Activated CD8-positive, alpha-beta memory T cell treated with anti-CD3 and anti-CD28 coated beads for 48 hours (primary cell): ENCODE measurements around the gene PCBD1.

Source experiments
- DNase-seq, 3 experiments: peaks; one replicate each; pipeline ENCODE4 v3.0.0-alpha.2; 2020; ENCODE audit warnings: low read depth in 2 of 3, low spot score in 2 of 3

Gene PCBD1

DNA sequence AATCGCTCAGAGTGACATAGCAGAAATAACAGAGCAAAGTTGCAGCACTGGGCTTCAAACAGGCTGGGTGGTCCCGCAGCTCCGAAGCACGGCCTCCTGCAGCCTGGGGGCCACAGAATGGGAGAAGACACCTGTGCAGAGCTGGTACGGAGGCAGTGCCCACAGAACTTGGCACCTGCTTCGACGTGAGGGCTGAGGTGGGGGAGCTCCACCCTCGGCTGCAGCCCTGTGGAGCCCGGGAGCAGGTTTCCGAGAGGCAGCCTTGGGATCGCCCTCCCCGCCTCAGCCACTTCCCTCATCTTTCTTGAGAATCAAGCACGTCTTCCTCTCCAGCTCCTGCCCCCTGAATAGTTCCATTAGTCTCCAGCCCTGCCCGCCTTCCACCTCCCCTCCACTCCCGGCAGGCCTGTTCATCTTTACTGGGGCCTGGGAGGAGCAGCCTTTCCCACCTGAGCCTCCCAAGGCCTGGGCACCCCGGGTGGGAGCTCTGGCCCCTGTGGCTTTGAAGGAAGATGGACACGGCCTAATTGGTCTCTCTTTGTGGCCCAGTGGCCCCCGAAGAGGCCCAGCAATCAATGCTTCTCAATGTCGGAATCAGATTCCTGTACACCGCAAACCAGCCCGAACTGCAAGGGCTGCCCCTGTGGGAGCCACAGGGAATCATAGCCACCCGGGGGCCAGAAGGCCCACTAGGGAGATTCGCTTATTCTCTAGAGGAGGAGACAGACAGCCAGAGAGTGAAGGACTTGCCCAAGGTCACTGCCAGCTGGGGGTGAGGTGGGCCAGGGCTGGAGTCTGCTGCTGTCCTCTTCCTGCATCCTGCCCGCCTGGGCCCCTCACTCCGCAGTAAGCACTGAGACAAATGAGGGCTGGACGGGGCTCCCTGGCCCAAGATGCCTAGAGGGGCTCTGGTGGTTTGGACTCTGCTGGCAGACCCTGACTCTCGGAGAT lies 17.0 kb upstream of the PCBD1 start:
- DNase-seq = no peak

DNA sequence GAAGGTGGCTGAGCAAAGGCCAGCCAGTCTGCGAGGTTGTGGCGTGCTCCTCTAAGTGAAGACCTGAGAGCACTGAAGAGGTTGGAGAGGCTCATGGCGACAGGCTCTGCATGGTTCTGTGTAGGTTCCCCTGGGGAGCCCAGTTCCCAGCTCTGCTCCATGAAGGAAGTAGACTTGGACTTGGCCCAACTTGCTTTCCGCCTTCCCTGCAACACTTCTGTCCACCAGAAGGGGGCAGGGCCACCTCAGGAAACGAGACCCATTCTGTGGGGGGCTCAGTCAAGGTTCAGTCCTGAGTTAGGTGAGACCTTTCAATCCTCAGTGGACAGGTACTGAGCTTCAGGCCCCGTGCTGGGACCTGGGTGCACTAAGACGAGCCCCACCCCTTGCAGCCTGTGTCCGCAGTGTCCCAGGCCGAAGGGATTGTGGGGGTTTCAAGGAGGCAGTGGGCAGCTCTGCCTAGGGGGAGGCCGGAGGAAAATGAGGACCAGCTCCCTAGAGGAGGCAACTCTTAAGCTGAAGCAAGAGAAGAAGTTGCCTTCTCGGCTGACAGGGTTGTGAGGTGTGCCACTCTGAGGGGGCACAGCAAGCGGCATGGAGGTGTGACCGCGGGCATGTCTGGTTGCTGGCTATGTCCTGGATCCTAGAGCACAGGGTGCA lies 15.0 kb upstream of the PCBD1 start:
- DNase-seq = peak in 1 of 3 experiments; percentile 27

DNA sequence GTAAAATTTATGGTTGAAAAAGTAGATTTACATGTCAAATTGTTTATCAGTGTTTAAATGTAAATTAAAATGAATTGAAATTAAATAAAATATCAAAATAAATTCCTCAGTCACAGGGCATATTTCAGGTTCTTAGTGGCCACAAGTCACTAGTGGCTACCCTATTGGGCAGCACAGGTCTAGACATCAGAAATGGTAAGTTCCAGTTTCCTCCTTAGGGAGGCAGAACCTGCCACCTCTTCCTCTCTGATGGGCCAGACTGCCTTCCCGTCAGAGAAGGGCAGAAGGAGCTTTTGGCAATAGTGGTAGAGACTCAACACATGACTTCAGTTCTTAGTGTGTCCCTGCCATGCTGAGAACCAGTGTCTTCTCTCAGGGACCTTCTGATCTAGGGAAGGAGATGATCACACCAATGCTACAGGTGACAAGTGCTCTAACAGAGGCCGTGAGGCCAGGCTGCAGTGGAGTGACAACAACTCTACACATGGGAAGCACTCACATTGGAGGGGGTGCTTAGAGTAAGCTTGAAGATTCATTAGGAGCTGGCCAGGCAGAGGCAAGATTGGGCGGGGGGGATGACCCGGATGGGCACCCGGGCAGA lies 14.4 kb upstream of the PCBD1 start:
- no peak for DNase-seq

DNA sequence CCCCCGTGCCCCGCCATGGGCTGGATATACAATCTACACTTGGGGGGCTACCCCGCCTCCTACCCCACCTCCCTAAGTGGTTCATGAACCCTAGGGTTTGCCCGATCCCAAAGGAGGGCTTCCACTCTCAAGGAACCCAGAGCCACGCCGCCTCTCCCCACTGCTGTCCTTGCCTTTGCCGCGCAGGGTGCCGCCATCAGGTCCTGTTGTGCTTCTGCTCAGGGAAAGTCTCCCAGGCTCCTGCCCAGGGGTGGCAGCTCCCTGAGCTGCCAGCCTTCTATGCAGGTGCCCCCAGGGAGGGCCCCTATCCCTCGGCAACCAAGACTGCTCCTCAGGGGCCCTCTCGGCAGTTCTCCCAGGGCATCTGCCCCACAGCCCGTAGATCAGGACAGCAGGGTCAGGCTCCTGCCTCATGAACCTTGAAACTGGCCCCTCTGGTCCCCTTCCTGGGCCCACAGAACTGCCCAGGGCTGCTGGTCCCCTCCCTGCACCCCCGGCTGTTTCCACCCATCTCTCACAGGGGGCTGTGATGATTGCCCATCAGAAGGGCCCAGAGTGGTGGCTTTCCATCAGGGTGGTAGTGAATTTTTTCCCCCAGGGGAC lies 13.0 kb upstream of the PCBD1 start:
- DNase-seq = no peak

DNA sequence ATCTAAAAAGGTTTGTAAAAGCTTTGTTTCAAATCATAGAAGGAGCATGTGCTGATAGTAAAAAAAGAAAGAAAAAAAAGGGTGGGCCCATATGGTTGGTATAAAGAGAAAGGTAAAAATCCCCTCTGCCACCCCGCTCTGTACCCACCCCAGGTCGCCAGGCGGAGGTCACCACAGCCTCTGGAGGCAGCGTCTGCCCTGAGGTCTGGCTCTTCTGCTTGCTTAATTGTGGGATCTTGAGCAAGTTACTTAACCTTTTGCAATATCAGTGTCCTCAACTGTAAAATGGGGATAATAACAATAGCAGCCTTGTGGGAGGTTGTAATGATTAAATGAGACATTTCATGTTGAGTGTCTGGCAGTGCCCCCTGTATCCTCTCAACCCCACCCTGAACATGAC lies 10.7 kb upstream of the PCBD1 start:
- DNase-seq = no peak

DNA sequence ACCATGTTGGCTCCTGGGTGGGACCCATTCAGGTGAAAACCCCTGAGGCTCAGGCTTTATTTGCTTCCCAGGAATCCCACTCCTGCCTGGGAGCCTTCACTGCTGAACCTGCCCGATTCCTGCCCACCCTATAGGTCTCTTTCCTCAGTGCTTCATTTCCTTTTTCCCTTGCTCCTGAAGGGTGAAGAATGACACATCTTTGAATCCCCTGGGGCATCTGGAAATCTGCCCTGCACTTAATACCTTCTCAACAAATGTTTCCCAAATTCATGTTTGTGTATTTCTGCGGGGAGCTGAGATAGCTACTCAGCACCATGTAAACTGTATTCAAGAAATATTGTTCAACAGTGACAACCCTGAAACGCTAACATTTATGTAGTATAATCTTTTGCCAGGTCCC lies 10.3 kb upstream of the PCBD1 start:
- DNase-seq = no peak

DNA sequence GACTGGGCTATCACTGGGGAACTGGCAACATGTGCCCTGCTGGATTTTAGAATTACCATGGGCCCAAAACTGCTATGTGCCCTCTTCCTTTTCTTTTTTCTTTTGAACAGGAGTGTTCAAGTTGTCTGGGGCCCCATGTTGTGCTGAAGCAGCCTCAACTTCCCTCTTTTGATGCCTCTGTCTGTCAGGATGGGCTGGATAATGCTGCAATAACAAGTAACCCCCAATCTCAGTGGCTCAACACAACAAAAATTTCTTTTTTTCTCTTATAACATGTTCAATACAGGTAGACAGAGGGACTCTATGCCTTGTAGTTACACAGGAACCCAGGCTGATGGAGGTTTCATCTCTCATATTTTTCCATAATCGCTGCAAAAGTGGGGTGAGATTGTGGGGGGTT lies 8.2 kb upstream of the PCBD1 start:
- no peak for DNase-seq

DNA sequence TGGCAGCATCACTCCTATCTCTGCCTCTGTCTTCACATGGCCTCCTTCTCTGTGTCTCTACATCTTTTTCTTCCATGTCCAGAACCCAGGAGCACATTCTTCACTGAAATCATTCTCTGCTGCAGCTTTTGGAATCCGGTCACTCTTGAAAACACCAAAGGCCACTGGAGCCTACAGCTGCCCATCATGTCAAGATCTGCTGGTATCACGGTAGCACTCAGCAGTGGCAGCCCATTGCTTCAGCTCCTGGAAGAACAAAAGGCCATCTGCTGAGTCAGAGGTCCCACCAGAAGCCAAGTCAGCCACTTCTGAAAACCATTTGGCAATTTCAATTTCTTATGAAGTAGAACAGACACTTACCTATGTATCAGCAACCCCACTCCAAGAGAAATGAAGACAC lies 6.1 kb upstream of the PCBD1 start:
- DNase-seq = no peak

DNA sequence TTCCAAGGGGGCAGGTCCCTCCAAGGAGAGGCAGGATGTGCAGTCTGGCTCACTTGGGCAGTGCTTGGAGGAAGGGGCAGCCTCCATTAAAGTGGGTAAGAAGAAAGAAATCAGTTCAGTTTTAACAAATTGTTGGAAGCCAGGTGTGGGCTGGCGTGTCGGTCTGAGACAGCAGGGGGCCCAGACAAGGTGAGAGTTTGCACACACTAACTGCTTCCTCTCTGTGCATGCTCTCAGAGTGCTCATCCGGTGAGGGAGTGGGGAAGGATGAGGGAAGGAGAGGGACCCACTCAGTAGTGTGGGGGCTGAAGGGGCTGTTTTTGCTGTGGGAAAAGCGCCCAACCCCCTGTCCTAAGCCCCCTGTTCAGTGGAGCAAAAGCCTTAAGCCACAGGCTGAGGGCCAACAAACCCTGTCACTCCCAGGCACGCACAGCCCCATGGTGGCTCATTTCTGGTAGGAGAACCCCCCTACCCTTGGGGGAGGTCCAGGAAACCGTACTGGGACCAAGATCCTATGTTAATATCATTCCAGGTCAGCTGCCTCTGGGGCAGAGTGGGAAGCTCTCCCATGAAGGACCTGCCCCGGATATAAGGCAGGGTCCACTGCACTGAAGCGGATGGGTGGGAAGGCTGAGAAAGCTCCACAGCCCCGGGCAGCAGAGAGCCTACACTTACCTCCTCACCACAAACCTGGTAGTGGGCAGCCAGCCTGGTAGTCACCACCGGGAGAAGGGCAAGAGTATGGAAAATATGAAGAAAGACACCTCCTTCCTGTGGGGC lies 5.1 kb upstream of the PCBD1 start:
- no peak for DNase-seq

DNA sequence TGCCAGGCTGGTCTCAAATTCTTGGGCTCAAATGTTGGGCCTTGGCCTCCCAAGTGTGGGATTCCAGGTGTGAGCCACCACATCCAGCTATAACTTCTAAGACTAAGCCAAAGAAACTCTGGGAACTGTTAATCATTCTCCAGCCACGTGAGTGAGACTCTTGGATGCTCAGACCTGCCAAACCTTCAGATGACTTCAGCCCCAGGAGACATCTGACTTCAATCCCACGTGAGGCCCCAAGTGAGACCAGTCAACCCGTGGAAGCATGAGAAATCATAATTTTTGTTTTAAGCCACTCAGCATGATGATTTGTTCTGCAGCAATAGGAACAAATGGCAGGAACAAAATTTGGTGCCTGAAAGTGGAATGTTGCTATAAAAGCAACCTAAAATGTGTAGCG lies 4.3 kb upstream of the PCBD1 start:
- no peak for DNase-seq

DNA sequence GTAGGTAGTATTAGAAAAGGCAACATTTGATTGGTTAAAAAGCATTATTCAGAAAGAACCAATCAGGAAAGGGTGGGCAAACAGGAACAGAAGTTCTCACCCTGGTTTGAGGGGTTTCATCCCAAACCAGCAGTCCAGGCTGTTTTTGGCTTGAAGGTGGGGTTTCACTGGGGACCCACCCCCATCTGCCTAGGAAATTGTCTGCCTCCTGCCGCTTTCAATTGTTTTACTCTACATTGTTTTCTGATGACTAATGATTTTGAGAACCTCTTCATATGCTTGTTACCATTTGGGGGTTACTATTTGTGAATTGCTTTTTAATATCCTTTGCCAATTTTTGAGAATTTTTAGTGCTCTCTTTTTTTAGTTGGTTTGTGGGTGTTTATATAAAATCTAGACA lies 3.3 kb upstream of the PCBD1 start:
- DNase-seq = no peak

DNA sequence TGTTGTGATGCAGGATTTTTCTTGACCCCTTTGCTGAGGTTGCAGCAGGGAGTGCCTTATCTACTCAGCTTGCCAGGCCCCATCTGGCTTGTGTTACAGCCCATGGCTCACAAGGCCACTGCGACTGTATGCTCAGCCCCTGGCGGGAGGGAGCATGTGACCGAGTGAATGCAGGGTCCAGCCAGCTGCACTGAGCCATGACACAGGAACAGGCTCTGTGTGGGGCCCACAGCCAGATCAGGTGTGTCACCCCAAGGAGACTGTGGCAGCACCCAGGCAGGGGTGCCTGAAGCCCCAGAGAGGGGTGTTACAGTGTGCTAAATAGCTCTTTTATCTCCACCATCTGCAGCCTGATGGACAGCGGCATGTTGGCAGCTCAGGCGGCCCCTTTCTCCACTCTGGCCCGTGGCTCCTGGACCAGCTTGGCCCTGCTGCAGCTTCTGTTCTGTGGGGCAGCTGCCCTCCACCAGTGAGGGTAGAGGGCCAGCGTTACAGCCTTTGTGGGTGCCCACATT lies 2.6 kb upstream of the PCBD1 start:
- no peak for DNase-seq

DNA sequence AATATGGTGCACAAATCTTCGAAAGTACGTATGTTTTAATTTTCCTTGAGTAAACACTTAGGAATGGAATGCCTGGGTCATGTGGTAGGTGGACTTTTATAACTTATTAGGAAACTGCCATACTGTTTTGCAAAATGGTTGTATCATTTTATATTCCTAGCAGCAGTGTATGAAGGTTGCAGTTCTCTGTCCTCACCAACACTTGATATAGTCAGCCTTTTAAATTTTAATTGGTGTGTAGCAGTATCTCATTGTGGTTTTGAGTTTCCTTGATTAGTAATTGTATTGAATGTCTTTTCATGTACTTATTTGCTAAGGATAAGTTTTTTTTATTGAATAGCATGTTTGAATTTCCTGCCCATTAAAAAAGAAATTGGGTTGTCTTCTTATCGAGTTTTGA lies 926 bp upstream of the PCBD1 start:
- DNase-seq = no peak

DNA sequence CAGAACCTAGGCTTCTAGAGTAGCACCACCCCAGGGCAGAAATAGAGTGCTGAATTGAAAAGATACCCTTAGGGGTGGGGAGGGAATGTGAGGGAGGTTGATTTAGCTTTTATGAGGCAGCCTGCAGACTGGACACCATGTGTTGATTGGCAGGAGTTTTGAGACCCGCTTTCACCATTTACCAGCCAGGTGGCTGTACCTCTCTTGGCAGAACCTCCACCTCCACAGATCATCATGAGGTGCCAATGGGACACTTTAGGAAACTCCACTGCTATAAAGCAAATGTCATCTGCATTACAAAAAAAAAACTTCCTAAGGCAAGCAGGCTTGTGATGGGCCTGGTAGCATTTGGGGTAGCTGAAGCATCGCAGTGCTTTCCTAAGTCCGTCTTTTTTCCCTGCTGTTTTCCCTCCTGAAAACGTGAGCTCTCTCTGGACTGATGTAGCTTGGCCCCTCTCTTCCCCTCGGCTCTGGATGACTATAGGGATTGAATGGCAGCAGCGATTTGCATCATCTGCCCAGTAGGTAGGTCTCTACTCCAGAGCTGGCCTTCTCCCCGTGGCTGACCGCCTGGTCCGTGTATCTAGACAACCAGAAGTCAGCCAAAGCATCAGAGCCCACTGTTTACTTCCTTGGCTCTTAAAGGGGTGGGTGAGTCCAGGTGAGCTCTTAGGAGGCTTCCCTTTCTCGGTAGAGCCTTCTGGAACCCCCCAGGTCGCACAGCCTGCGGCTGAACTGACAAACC lies 1.3 kb downstream of the PCBD1 start:
- no peak for DNase-seq

DNA sequence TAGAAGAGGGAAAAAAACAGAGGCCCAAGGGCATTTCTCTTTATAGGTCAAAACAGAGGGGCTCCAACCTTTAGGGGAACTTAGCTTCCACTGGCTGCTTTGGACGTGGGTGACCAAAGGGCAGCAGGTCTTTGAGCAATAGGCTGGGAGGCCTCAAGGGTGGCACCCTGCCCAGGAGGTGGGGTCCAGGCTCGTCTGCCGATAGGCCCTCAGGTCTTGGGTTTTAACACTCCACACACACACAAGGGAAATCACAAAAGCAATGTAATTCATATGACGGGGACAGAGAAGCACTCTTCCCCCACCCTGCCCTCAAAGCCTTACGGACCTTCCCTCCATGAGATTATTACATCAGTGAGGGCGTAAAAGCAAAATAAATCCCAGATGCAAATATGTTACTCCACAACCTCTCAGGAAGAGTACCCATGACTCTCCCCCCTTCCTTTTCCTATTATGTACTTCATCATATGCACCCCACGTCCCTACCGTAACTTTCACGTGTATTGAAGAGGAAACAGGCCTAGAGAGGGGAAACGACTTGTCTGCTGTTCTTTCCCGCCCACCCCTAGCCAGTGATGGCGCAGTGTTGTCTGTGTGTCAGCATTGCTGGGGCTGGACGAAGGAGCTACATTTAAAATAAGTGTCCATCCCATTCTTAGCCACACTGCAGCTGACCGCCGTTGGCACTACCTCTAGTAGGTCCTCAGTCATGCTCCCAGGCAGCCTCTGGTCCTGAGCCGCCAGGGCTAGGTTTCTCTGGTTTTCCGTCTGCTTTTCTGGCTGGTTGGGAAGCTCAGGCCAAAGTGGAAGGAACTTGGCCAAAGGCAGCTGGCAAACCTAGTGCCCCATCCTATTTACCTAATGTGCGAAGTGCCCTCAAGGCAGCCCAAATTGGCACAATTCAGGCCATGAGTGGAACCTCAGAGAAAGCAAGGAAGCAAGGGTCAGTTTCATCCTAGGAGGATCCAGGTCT lies 2.1 kb downstream of the PCBD1 start:
- DNase-seq = no peak

DNA sequence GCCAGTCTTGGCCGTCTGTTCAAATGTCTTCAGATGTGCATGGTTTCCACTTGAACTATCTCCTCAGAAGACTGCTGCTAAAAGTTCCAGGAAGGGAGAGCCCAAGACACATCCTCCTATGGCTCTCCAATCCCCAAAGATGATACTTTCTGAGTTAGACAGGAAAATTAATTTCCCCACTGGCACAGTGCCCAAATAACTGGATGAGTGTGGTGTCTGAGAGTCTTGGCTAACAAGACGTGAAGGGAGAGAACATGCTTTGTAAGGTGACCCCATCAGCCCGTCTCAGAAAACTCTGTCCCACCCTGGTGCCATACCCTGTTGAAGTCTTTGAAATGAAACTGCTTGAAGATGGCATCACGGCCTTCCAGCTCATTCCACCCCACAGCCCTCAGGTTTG lies 2.9 kb downstream of the PCBD1 start:
- no peak for DNase-seq

DNA sequence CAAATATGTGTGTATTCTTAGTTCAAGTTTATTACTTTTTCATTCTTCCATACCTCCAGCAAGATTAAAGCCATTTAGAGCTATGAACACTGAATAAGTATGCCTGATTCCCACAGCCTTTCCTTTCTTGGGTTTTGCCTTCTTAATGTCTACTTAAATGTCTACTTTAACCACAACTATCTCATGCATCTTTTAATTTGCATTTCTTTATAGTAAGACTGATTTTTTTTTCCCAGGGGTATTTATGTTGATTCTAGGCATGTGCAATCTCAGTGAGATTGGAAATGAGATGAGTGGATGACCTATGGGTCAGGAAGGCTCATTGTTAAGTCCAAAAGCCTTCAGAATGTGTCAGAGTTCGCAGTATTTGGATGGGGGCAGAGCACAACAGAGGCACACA lies 3.6 kb downstream of the PCBD1 start:
- DNase-seq = no peak

DNA sequence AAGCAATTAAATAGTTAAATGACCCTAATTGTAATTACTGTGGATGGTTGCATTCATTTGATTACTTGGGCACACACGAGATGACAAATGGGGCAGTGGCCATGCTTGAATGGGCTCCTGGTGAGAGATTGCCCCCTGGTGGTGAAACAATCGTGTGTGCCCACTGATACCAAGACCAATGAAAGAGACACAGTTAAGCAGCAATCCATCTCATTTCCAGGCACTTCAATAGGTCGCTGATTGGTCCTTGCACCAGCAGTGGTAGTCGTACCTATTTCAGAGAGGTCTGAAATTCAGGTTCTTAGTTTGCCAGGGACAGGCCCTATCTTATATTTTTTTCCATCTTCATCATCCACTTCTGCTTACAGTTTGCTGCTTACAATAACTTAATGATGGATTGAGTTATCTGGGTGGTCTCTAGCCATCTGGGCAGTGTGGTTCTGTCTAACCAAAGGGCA lies 8.3 kb downstream of the PCBD1 start:
- DNase-seq = peak in 2 of 3 experiments; percentile 39 to 48

DNA sequence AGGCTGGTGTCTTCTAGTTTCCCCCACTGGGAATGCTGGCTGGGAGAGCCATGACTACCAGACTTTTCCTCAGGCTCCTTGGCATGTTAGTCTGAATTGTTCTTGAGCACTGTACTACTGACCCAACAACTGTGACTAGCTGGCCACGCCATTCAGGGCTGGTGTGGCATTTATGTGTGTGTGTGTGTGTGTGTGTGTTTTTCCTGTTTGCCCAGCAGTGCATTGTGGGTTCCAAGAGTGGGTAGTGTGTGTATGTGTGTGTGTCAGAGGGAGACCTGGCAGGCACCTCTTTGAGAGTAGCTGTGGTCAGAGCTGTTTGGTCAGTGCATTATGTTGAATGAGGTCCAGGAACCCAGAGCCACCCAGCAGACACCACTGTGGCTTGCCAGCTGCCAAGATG lies 9.2 kb downstream of the PCBD1 start:
- DNase-seq = no peak
